ENCODE data around the gene ADGRV1. TPM values are rescaled to one million over a fixed set of nuclear protein-coding genes. Genes with fewer than 3 reads are reported as not detected.

ADGRV1 gene
- total RNA-seq, 1 experiment from 2014 or later = not detected

- POLR2A ChIA-PET = interaction anchor here (0.7 to 2.2 kb wide), 3 partner anchors 13 to 171 kb away, joined by 3 to 18 read pairs (median 3); no protein-coding TSS in a partner anchor
- peaks cover 6% of the 10 kb centered on the region for H3K4me1 Mint-ChIP-seq (ENCODE audit: insufficient read depth, unreplicated experiment)
- BruUV-seq (replicated peaks) = no TSS peak
Observed at GRCh38 chr5:91091471-91092234, 533.1 kb downstream of the ADGRV1 start.

GRCh38 chr5:91092859-91093783 is 534.5 kb downstream of the ADGRV1 start:
- ChIA-PET CTCF (interaction anchor here (0.5 to 3.2 kb wide), 4 partner anchors 153 to 824 kb away, joined by 3 to 16 read pairs (median 3); no protein-coding TSS in a partner anchor), POLR2A (interaction anchor here (0.6 to 1.2 kb wide), 2 partner anchors 62 to 287 kb away, joined by 3 read pairs; no protein-coding TSS in a partner anchor)
- peaks cover 6% of the 10 kb centered on the region for H3K4me1 Mint-ChIP-seq (ENCODE audit: insufficient read depth, unreplicated experiment)
- H3K36me3 Mint-ChIP-seq (ENCODE audit: insufficient read depth, unreplicated experiment) = no peaks in the 10 kb centered on the region
- no peak for TF ChIP-seq CTCF (IDR thresholded peaks at IDR 0.05; ENCODE audit: unreplicated experiment)
- DNase-seq (ENCODE audit: unreplicated experiment) = no peak
- no TSS peak for BruUV-seq (replicated peaks)
- H3K4me3 Mint-ChIP-seq (ENCODE audit: unreplicated experiment) = no peak overlapping the region
- no peaks in the 10 kb centered on the region for H3K9me3 Mint-ChIP-seq (ENCODE audit: unreplicated experiment)
- H3K27me3 Mint-ChIP-seq (ENCODE audit: insufficient read depth, unreplicated experiment) = no peaks in the 10 kb centered on the region
- intact Hi-C loops (cut with micrococcal nuclease) = no loop called here
- no peak overlapping the region for H3K27ac Mint-ChIP-seq (ENCODE audit: low read depth, unreplicated experiment)

More at GRCh38 chr5:91091471-91092234, 533.1 kb downstream of the ADGRV1 start:
- TF ChIP-seq CTCF (IDR thresholded peaks at IDR 0.05; ENCODE audit: unreplicated experiment) = no peak
- Mint-ChIP-seq H3K27me3 (ENCODE audit: insufficient read depth, unreplicated experiment) (no peaks in the 10 kb centered on the region), H3K36me3 (ENCODE audit: insufficient read depth, unreplicated experiment) (no peaks in the 10 kb centered on the region), H3K4me3 (ENCODE audit: unreplicated experiment) (no peak overlapping the region), H3K27ac (ENCODE audit: low read depth, unreplicated experiment) (no peak overlapping the region), H3K9me3 (ENCODE audit: unreplicated experiment) (no peaks in the 10 kb centered on the region)
- no peak for DNase-seq (ENCODE audit: unreplicated experiment)
- intact Hi-C loops (cut with micrococcal nuclease) = no loop called here
- CTCF ChIA-PET = interaction anchor here (0.6 to 1.4 kb wide), 7 partner anchors 9 to 328 kb away, joined by 3 to 4 read pairs (median 3); no protein-coding TSS in a partner anchor

GRCh38 chr5:91095313-91095712 is 536.7 kb downstream of the ADGRV1 start:
- TF ChIP-seq CTCF (IDR thresholded peaks at IDR 0.05; ENCODE audit: unreplicated experiment) = no peak
- Mint-ChIP-seq H3K4me3 (ENCODE audit: unreplicated experiment) (no peak overlapping the region), H3K36me3 (ENCODE audit: insufficient read depth, unreplicated experiment) (no peaks in the 10 kb centered on the region), H3K27me3 (ENCODE audit: insufficient read depth, unreplicated experiment) (no peaks in the 10 kb centered on the region), H3K9me3 (ENCODE audit: unreplicated experiment) (no peaks in the 10 kb centered on the region), H3K4me1 (ENCODE audit: insufficient read depth, unreplicated experiment) (peaks cover 10% of the 10 kb centered on the region), H3K27ac (ENCODE audit: low read depth, unreplicated experiment) (no peak overlapping the region)
- no peak for DNase-seq (ENCODE audit: unreplicated experiment)
- CTCF ChIA-PET = interaction anchor here (1.7 to 3.2 kb wide), 2 partner anchors 163 to 290 kb away, joined by 5 to 16 read pairs; no protein-coding TSS in a partner anchor
- intact Hi-C loops (cut with micrococcal nuclease) = no loop called here
- no TSS peak for BruUV-seq (replicated peaks)
- POLR2A ChIA-PET = interaction anchor here (1.0 to 1.3 kb wide), 3 partner anchors 16 to 285 kb away, joined by 3 read pairs; no protein-coding TSS in a partner anchor
